Nephron progenitor cell (in vitro differentiated cells): ENCODE measurements around the gene ANLN.

ENCODE experiments used
- DNase-seq: peaks from one replicate; pipeline ENCODE4 v3.0.0; 2021
- H3K27ac Mint-ChIP-seq: 2 replicates; pipeline ENCODE4 v1.8.0; 2021; ENCODE audit warnings: mild to moderate bottlenecking, moderate library complexity, mixed read lengths
- H3K27me3 Mint-ChIP-seq: 2 replicates; pipeline ENCODE4 v1.8.0; 2021; ENCODE audit warnings: mild to moderate bottlenecking, low read depth, mixed read lengths; ENCODE audit not compliant: poor library complexity
- H3K36me3 Mint-ChIP-seq: 2 replicates; pipeline ENCODE4 v1.8.0; 2021; ENCODE audit warnings: low read depth, mixed read lengths
- H3K4me1 Mint-ChIP-seq: 2 replicates; pipeline ENCODE4 v1.8.0; 2021; ENCODE audit warnings: mixed read lengths
- H3K4me3 Mint-ChIP-seq: 2 replicates; pipeline ENCODE4 v1.8.0; 2021; ENCODE audit warnings: mild to moderate bottlenecking, moderate library complexity, mixed read lengths
- H3K9me3 Mint-ChIP-seq: 2 replicates; pipeline ENCODE4 v1.8.0; 2021; ENCODE audit warnings: mild to moderate bottlenecking, moderate library complexity, mixed read lengths
- CTCF ChIP-seq: fragments of 200-600 bp; sonication (generic); IDR thresholded peaks from 2 replicates; pipeline ENCODE4 v1.5.0; 2021; ENCODE audit warnings: antibody characterized with exemption

The ANLN gene

GRCh38 chr7:36497775-36498174 lies 108.1 kb downstream of the ANLN start:
- Mint-ChIP-seq H3K27ac (no peak overlapping the region), H3K36me3 (peaks cover 3% of the 10 kb centered on the region), H3K4me1 (peaks cover 6% of the 10 kb centered on the region), H3K9me3 (peaks cover 40% of the 10 kb centered on the region), H3K27me3 (peaks cover 3% of the 10 kb centered on the region), H3K4me3 (no peak overlapping the region)
- no peak for TF ChIP-seq CTCF
- no peak for DNase-seq
